ENCODE measurements around the gene NGRN.

- TF ChIP-seq CTCF (IDR thresholded peaks at IDR 0.05) (no peak), EZH2 (IDR thresholded peaks at IDR 0.05; ENCODE audit: borderline replicate concordance, insufficient read depth, low read depth, low read length, poor library complexity, severe bottlenecking) (no peak)
These were observed 36.3 kb downstream of the NGRN start for GRCh38 chr15:90301707-90302300.
